Measurements from ENCODE around the gene CCT2. TPM values are rescaled to one million over a fixed set of nuclear protein-coding genes. Genes with fewer than 3 reads are reported as not detected.

The CCT2 gene
- total RNA-seq, 1 donor from 2014 or later = 260 TPM

DNA sequence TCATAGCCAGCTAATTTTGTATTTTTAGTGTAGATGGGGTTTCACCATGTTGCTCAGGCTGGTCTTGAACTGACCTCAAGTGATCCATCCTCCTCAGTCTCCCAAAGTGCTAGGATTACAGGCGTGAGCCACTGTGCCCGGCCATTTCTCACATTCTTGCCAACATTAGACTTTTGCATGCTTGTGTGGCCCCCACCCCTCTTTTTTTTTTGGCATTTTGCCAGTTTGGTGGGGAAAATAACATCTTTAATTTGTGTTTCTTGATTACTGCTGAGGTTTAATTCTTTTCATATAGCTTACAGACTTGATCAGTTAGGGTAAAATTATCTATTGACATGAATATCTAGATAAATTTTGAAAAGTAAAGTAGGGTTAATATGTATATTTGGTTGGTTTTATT, 3.8 kb downstream of the CCT2 start:
- TF ChIP-seq, protein P1, sequence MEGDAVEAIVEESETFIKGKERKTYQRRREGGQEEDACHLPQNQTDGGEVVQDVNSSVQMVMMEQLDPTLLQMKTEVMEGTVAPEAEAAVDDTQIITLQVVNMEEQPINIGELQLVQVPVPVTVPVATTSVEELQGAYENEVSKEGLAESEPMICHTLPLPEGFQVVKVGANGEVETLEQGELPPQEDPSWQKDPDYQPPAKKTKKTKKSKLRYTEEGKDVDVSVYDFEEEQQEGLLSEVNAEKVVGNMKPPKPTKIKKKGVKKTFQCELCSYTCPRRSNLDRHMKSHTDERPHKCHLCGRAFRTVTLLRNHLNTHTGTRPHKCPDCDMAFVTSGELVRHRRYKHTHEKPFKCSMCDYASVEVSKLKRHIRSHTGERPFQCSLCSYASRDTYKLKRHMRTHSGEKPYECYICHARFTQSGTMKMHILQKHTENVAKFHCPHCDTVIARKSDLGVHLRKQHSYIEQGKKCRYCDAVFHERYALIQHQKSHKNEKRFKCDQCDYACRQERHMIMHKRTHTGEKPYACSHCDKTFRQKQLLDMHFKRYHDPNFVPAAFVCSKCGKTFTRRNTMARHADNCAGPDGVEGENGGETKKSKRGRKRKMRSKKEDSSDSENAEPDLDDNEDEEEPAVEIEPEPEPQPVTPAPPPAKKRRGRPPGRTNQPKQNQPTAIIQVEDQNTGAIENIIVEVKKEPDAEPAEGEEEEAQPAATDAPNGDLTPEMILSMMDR (conservative IDR thresholded peaks at IDR 0.05) = no peak
- H3K36me3 Mint-ChIP-seq = peaks cover 34% of the 10 kb centered on the region
- peak overlapping the region; percentile 21 for H3K27ac Mint-ChIP-seq
- no peaks in the 10 kb centered on the region for H3K9me3 Mint-ChIP-seq
- no peak overlapping the region for H3K4me3 Mint-ChIP-seq
- no peaks in the 10 kb centered on the region for H3K4me1 Mint-ChIP-seq (ENCODE audit: unreplicated experiment)
- no peak for DNase-seq (ENCODE audit: extremely low spot score, unreplicated experiment)
- no peaks in the 10 kb centered on the region for H3K27me3 Mint-ChIP-seq

DNA sequence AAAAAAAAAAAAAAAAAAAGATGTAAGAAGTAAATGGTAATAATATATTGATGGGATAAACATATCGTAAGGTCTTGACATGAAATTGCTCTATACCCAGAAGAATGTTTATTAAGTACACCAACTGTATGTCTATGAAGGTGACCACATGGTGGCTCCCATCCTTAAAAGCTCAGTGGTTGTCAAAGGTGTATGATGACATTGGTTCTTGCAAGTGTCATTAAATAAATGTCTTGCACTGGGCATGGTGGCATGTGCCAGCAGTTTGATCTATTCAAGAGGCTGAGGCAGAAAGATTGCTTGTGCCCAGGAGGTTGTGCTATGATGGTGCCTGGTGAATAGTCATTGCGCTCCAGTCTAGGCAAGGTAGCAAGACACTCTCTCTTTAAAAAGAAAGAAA, 10.4 kb downstream of the CCT2 start:
- no peaks in the 10 kb centered on the region for H3K9me3 Mint-ChIP-seq
- H3K36me3 Mint-ChIP-seq = peaks cover 59% of the 10 kb centered on the region
- no peaks in the 10 kb centered on the region for H3K27me3 Mint-ChIP-seq
- no peak for DNase-seq (ENCODE audit: extremely low spot score, unreplicated experiment)
- no peaks in the 10 kb centered on the region for H3K4me1 Mint-ChIP-seq (ENCODE audit: unreplicated experiment)
- H3K4me3 Mint-ChIP-seq = no peak overlapping the region
- TF ChIP-seq, protein P1 (conservative IDR thresholded peaks at IDR 0.05) = no peak
- no peak overlapping the region for H3K27ac Mint-ChIP-seq

DNA sequence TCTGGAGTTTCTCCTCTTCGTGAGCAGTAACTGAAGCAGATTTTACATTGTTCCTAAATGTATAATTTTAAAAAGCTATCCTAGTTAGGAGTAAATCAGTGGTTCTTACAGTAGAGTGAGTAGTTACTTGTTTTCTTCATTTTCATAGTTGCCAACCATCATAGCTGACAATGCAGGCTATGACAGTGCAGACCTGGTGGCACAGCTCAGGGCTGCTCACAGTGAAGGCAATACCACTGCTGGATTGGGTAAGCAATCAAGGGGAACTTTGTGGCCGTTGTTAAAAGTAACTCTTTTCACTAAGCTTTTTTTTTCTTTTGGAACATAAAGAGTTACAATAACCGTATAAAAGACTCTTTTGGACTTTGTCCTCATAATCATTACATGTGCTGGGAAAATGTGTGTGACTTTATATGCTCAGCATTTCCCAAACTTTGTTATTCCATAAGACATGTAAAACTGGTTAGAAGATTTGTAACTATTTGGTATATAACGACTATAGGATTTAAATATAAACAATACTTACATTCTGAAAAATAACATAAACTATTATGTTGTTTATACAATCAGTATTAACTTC, 13.0 kb downstream of the CCT2 start:
- Mint-ChIP-seq H3K36me3 (peaks cover 69% of the 10 kb centered on the region), H3K9me3 (no peaks in the 10 kb centered on the region), H3K4me3 (no peak overlapping the region), H3K27ac (no peak overlapping the region), H3K27me3 (no peaks in the 10 kb centered on the region), H3K4me1 (ENCODE audit: unreplicated experiment) (no peaks in the 10 kb centered on the region)
- TF ChIP-seq, protein P1 (conservative IDR thresholded peaks at IDR 0.05) = no peak
- DNase-seq (ENCODE audit: extremely low spot score, unreplicated experiment) = no peak

DNA sequence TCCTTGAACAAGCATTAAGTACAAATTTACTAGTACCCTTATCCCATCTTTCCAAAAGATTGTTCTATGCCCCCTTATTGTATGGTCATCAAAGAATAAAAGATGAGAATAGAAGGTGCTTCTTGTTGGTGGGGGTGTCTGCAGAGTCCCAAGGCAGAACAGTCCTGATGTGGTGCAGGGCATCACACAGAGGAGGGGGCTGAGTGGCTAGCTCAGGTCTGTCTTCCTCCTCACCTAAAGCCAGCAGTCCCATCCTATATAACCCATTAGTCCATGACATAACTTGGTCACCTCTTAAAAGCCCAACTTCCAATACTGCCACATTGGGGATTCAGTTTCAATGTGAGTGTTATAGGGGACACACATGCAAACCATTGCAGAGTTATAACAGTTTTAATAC, 15.5 kb downstream of the CCT2 start:
- DNase-seq (ENCODE audit: extremely low spot score, unreplicated experiment) = no peak
- Mint-ChIP-seq H3K9me3 (no peaks in the 10 kb centered on the region), H3K27me3 (no peaks in the 10 kb centered on the region), H3K4me1 (ENCODE audit: unreplicated experiment) (no peaks in the 10 kb centered on the region), H3K36me3 (peaks cover 57% of the 10 kb centered on the region), H3K4me3 (no peak overlapping the region), H3K27ac (no peak overlapping the region)
- TF ChIP-seq, protein P1 (conservative IDR thresholded peaks at IDR 0.05) = no peak

DNA sequence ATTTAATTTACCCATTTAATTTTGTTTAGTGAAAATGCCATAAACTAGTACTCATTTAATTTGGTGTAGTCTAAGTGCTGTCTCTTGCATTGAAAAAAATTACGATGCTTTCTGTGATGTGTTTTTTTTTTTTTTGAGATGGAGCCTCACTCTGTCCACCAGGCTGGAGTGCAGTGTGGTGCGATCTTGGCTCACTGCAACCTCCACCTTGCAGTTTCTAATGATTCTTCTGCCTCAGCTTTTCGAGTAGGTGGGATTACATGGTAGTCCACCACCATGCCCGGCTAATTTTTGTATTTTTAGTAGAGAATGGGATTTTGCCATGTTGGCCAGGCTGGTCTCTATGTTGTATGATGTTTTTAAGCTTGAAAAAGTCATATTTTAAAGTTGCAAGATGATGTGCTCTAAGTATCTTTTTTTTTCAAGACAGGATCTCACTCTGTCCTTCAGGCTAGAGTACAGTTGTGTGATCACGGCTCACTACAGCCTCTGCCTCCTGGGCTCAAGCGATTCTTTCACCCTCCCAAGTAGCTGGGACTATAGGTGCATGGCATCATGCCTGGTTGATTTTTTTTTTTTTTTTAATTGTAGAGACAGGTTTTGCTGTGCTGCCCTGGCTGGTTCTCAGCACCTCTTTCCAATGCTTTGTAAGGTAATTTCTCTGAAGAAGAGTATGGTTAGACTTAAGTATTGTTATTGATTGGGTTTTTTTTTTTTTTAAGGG, 16.9 kb downstream of the CCT2 start:
- Mint-ChIP-seq H3K4me1 (ENCODE audit: unreplicated experiment) (no peaks in the 10 kb centered on the region), H3K27ac (no peak overlapping the region), H3K9me3 (no peaks in the 10 kb centered on the region), H3K36me3 (peaks cover 46% of the 10 kb centered on the region), H3K27me3 (no peaks in the 10 kb centered on the region), H3K4me3 (no peak overlapping the region)
- DNase-seq (ENCODE audit: extremely low spot score, unreplicated experiment) = no peak
- TF ChIP-seq, protein P1 (conservative IDR thresholded peaks at IDR 0.05) = no peak
